Measurements from ENCODE around the gene TTC7B.

DNA sequence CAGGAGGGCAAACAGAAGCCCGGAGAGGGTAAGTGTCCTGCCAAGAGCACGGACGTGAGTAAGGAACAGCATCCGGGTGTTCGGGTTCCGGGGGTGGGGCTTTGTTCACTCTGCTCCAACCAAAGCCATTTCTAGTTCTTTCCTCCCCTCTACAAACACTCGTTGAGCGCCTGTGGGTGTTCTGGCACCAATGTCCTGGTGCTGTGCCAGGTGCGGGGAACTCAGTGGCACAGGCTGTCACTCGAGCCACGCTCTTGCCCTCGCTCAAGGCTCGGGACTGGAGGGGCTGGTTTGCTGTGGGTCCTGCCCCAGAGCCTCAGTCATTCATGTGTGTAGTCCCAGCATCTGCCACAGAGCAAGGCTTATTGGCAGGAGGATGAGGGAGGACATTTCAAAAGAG is 261.9 kb downstream of the TTC7B start:
- TF ChIP-seq PCBP2 (IDR thresholded peaks at IDR 0.05; ENCODE audit: low read depth, low read length, poor library complexity, severe bottlenecking) (no peak), TAF7 (tag; IDR thresholded peaks at IDR 0.05) (no peak), PML (IDR thresholded peaks at IDR 0.05; ENCODE audit: low read length) (no peak), RBM22 (IDR thresholded peaks at IDR 0.05; ENCODE audit: low read depth, low read length, poor library complexity, severe bottlenecking) (no peak)
- TF ChIP-seq, protein P1, sequence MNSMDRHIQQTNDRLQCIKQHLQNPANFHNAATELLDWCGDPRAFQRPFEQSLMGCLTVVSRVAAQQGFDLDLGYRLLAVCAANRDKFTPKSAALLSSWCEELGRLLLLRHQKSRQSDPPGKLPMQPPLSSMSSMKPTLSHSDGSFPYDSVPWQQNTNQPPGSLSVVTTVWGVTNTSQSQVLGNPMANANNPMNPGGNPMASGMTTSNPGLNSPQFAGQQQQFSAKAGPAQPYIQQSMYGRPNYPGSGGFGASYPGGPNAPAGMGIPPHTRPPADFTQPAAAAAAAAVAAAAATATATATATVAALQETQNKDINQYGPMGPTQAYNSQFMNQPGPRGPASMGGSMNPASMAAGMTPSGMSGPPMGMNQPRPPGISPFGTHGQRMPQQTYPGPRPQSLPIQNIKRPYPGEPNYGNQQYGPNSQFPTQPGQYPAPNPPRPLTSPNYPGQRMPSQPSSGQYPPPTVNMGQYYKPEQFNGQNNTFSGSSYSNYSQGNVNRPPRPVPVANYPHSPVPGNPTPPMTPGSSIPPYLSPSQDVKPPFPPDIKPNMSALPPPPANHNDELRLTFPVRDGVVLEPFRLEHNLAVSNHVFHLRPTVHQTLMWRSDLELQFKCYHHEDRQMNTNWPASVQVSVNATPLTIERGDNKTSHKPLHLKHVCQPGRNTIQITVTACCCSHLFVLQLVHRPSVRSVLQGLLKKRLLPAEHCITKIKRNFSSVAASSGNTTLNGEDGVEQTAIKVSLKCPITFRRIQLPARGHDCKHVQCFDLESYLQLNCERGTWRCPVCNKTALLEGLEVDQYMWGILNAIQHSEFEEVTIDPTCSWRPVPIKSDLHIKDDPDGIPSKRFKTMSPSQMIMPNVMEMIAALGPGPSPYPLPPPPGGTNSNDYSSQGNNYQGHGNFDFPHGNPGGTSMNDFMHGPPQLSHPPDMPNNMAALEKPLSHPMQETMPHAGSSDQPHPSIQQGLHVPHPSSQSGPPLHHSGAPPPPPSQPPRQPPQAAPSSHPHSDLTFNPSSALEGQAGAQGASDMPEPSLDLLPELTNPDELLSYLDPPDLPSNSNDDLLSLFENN (IDR thresholded peaks at IDR 0.05; ENCODE audit: low read depth in 2 of 2, low read length in 2 of 2): no peak
- TF ChIP-seq, protein P2, sequence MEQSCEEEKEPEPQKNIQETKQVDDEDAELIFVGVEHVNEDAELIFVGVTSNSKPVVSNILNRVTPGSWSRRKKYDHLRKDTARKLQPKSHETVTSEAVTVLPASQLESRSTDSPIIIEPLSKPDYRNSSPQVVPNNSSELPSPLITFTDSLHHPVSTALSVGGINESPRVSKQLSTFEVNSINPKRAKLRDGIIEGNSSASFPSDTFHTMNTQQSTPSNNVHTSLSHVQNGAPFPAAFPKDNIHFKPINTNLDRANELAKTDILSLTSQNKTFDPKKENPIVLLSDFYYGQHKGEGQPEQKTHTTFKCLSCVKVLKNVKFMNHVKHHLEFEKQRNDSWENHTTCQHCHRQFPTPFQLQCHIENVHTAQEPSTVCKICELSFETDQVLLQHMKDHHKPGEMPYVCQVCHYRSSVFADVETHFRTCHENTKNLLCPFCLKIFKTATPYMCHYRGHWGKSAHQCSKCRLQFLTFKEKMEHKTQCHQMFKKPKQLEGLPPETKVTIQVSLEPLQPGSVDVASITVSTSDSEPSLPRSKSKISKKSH (CRISPR knock-in tag; IDR thresholded peaks at IDR 0.05): no peak

All from K562 (cell line).